OCI-LY1 (cell line): Measurements from ENCODE around the gene MAPK12.

ENCODE experiments used
- H2AFZ ChIP-seq: fragments of 200-600 bp; sonication (generic), shearing (Covaris generic); 2 replicates; pipeline ENCODE4 v1.6.0; 2014; ENCODE audit warnings: antibody characterized with exemption, mild to moderate bottlenecking, low read length
- H3F3A ChIP-seq: fragments of 200-600 bp; sonication (generic), shearing (Covaris generic); 2 replicates; pipeline ENCODE4 v1.6.0; 2014; ENCODE audit warnings: mild to moderate bottlenecking, antibody characterized with exemption, low read length, moderate library complexity; ENCODE audit not compliant: insufficient read depth
- H3K27ac ChIP-seq: fragments of 200-600 bp; sonication (generic); 2 replicates; pipeline ENCODE4 v1.5.1; 2014; ENCODE audit warnings: low read length, mixed run types, mild to moderate bottlenecking, low read depth; ENCODE audit not compliant: poor library complexity, severe bottlenecking
- H3K27me3 ChIP-seq: fragments of 200-600 bp; sonication (generic); 2 replicates; pipeline ENCODE4 v1.6.0; 2014; ENCODE audit warnings: antibody characterized with exemption, mild to moderate bottlenecking, low read length, moderate library complexity; ENCODE audit not compliant: insufficient read depth
- H3K36me3 ChIP-seq: fragments of 200-600 bp; sonication (generic); 2 replicates; pipeline ENCODE4 v1.6.1; 2014; ENCODE audit warnings: mild to moderate bottlenecking, antibody characterized with exemption, low read length, moderate library complexity, mixed read lengths; ENCODE audit not compliant: insufficient read depth
- H3K4me1 ChIP-seq: fragments of 200-600 bp; sonication (generic); 2 replicates; pipeline ENCODE4 v1.5.1; 2014; ENCODE audit warnings: mild to moderate bottlenecking, low read length, moderate library complexity; ENCODE audit not compliant: insufficient read depth, severe bottlenecking
- H3K4me2 ChIP-seq: fragments of 200-600 bp; sonication (generic), shearing (Covaris generic); 2 replicates; pipeline ENCODE4 v1.6.1; 2014; ENCODE audit warnings: low read length
- H3K4me3 ChIP-seq: fragments of 200-600 bp; sonication (generic); 2 replicates; pipeline ENCODE4 v1.5.1; 2014; ENCODE audit warnings: low read length, low read depth, mild to moderate bottlenecking, mixed read lengths; ENCODE audit not compliant: poor library complexity, severe bottlenecking
- H3K79me2 ChIP-seq: fragments of 200-600 bp; shearing (Covaris generic); 2 replicates; pipeline ENCODE4 v1.6.1; 2016; ENCODE audit warnings: mixed run types, low read length, mixed read lengths; ENCODE audit not compliant: insufficient read depth
- H3K9ac ChIP-seq: fragments of 200-600 bp; sonication (generic), shearing (Covaris generic); 2 replicates; pipeline ENCODE4 v1.6.1; 2014; ENCODE audit warnings: mild to moderate bottlenecking, low read length, mixed read lengths
- H3K9me2 ChIP-seq: fragments of 200-600 bp; sonication (generic), shearing (Covaris generic); 2 replicates; pipeline ENCODE4 v1.6.1; 2014; ENCODE audit warnings: low read depth, mild to moderate bottlenecking, low read length, mixed read lengths
- H3K9me3 ChIP-seq: fragments of 200-600 bp; shearing (Covaris generic); 2 replicates; pipeline ENCODE4 v1.6.1; 2014; ENCODE audit warnings: low read length, mixed read lengths
- H4K20me1 ChIP-seq: fragments of 200-600 bp; sonication (generic), shearing (Covaris generic); 2 replicates; pipeline ENCODE4 v1.6.0; 2016; ENCODE audit warnings: mild to moderate bottlenecking, low read length; ENCODE audit not compliant: insufficient read depth
- CTCF ChIP-seq: fragments of 200-600 bp; sonication (generic), shearing (Covaris generic); IDR thresholded peaks from 2 replicates; pipeline ENCODE4 v1.5.1; 2017; ENCODE audit warnings: mild to moderate bottlenecking, antibody characterized with exemption, low read length, moderate library complexity, mixed read lengths
- EZH2 ChIP-seq: fragments of 200-600 bp; sonication (generic), shearing (Covaris generic); IDR thresholded peaks from 2 replicates; pipeline ENCODE4 v1.8.0; 2017; ENCODE audit warnings: borderline replicate concordance, mixed run types, mild to moderate bottlenecking, antibody characterized with exemption, low read length, moderate library complexity, mixed read lengths

Gene MAPK12

DNA sequence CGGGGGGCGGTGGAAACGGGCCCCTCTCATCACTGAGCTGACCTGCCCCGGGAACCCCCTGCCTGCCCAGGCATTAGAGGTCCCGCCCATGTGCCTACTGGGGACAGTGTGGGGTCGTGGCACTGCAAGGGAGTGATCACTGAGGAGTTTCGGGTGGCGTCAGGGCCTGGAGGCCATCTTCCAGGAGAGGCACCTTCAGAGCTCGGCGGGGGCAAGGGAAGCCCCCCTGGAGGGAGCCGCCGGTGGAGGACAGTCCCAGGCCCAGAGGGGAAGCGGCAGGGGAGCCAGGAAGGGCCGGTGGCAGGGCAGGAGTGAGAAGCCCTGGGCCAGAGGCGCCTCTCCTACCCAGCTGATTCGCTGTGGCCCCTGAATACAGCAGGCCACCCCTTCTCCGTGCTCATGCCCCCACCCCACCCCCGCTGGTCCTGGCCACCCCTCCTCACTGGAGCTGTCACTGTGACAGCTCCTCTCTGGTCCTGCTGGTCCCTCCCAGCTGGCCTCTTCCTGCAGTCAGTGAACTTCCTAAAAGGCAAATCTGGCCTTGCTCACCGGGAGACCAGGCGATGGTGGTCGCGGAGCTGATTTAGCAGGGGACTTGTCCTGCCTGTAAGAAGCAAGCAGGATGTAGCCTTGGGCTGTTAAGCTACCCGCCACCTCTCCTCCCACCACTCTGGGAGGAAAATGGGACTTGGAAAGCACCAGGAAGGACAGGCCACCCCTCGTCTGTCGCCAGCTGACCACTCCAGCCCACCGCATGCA lies 10.7 kb upstream of the MAPK12 start:
- Histone ChIP-seq H3K4me1 (peaks cover 34% of the 10 kb centered on the region), H3K27me3 (no peaks in the 10 kb centered on the region; the same call in 1 of the 2 replicates), H3K27ac (no peak overlapping the region), H3K36me3 (no peaks in the 10 kb centered on the region), H3K9me3 (no peaks in the 10 kb centered on the region), H4K20me1 (no peaks in the 10 kb centered on the region), H3K4me2 (no peak overlapping the region), H3K9me2 (no peaks in the 10 kb centered on the region), H3K4me3 (no peak overlapping the region), H3K79me2 (no peaks in the 10 kb centered on the region), H3K9ac (no peak overlapping the region), H2AFZ (no peak overlapping the region), H3F3A (no peaks in the 10 kb centered on the region)
- no peak for TF ChIP-seq CTCF
- no peak for TF ChIP-seq EZH2

GRCh38 chr22:50271519-50271970 lies 10.1 kb upstream of the MAPK12 start:
- peaks cover 34% of the 10 kb centered on the region for H3K4me1 ChIP-seq
- no peaks in the 10 kb centered on the region for H3K79me2 ChIP-seq
- no peak overlapping the region for H3K27ac ChIP-seq
- no peak overlapping the region for H2AFZ ChIP-seq
- no peaks in the 10 kb centered on the region; the same call in 1 of the 2 replicates for H3K27me3 ChIP-seq
- peak overlapping the region; percentile 84 for H3K4me2 ChIP-seq
- H3K36me3 ChIP-seq: no peaks in the 10 kb centered on the region
- H3K4me3 ChIP-seq: peak overlapping the region; percentile 63
- H3K9ac ChIP-seq: no peak overlapping the region
- no peaks in the 10 kb centered on the region for H3F3A ChIP-seq
- no peaks in the 10 kb centered on the region for H4K20me1 ChIP-seq
- no peak for TF ChIP-seq EZH2
- TF ChIP-seq CTCF: peak; percentile 22; the same call in 1 of the 2 replicates
- H3K9me3 ChIP-seq: no peaks in the 10 kb centered on the region
- H3K9me2 ChIP-seq: no peaks in the 10 kb centered on the region

GRCh38 chr22:50270666-50271394 lies 9.3 kb upstream of the MAPK12 start:
- Histone ChIP-seq H3K4me2 (peak overlapping the region; percentile 84), H3K4me3 (peak overlapping the region; percentile 63), H3K9ac (peak overlapping the region; percentile 61), H4K20me1 (no peaks in the 10 kb centered on the region), H3K27me3 (no peaks in the 10 kb centered on the region; the same call in 1 of the 2 replicates), H2AFZ (no peak overlapping the region), H3K36me3 (no peaks in the 10 kb centered on the region), H3K9me3 (no peaks in the 10 kb centered on the region), H3F3A (no peaks in the 10 kb centered on the region), H3K27ac (no peak overlapping the region), H3K4me1 (peaks cover 34% of the 10 kb centered on the region), H3K79me2 (no peaks in the 10 kb centered on the region), H3K9me2 (no peaks in the 10 kb centered on the region)
- TF ChIP-seq CTCF (no peak), EZH2 (no peak)
